Neural progenitor cell (in vitro differentiated cells): ENCODE results near the gene AMBRA1. TPM values are rescaled to one million over a fixed set of nuclear protein-coding genes. Genes with fewer than 3 reads are reported as not detected.

Experiments used
- DNase-seq: peaks from one replicate; pipeline ENCODE4 v3.0.0-alpha.2; 2016; ENCODE audit warnings: low spot score
- H2AFZ ChIP-seq: fragments of 200-600 bp; sonication (generic); replicated peaks from 2 replicates; pipeline ENCODE4 v1.6.1; 2016; ENCODE audit warnings: antibody characterized with exemption
- H3F3A ChIP-seq: fragments of 200-600 bp; sonication (generic); 2 replicates; pipeline ENCODE4 v1.6.1; 2016; ENCODE audit warnings: antibody characterized with exemption, low read depth
- H3K27ac ChIP-seq: fragments of 200-600 bp; sonication (generic); 2 replicates; pipeline ENCODE4 v1.5.1; 2016; ENCODE audit warnings: mild to moderate bottlenecking
- H3K27me3 ChIP-seq: fragments of 200-600 bp; sonication (generic); 2 replicates; pipeline ENCODE4 v1.6.1; 2016; ENCODE audit warnings: mild to moderate bottlenecking, moderate library complexity
- H3K36me3 ChIP-seq: fragments of 200-600 bp; sonication (generic); 2 replicates; pipeline ENCODE4 v1.5.1; 2016
- H3K4me1 ChIP-seq: fragments of 200-600 bp; sonication (generic); 2 replicates; pipeline ENCODE4 v1.6.1; 2016; ENCODE audit warnings: mixed run types
- H3K4me2 ChIP-seq: fragments of 200-600 bp; sonication (generic); 2 replicates; pipeline ENCODE4 v1.6.1; 2016
- H3K4me3 ChIP-seq: fragments of 200-600 bp; sonication (generic); 2 replicates; pipeline ENCODE4 v1.5.1; 2016
- H3K79me2 ChIP-seq: fragments of 200-600 bp; sonication (generic); 2 replicates; pipeline ENCODE4 v1.6.1; 2016; ENCODE audit warnings: low read depth
- H3K9ac ChIP-seq: fragments of 200-600 bp; sonication (generic); 2 replicates; pipeline ENCODE4 v1.6.1; 2016
- H3K9me3 ChIP-seq: fragments of 200-600 bp; sonication (generic); 2 replicates; pipeline ENCODE4 v1.5.1; 2016; ENCODE audit warnings: low read depth
- H4K20me1 ChIP-seq: fragments of 200-600 bp; sonication (generic); 2 replicates; pipeline ENCODE4 v1.6.1; 2016; ENCODE audit warnings: low read depth
- H3K27ac Mint-ChIP-seq: 3 replicates; pipeline ENCODE4 v1.8.0; 2021; ENCODE audit warnings: mixed read lengths
- H3K27me3 Mint-ChIP-seq: 2 replicates; pipeline ENCODE4 v1.8.0; 2022; ENCODE audit warnings: low read depth, mild to moderate bottlenecking, inconsistent platforms, moderate library complexity, mixed read lengths; ENCODE audit not compliant: insufficient read depth
- H3K36me3 Mint-ChIP-seq: 3 replicates; pipeline ENCODE4 v1.8.0; 2021; ENCODE audit warnings: mixed read lengths
- H3K4me1 Mint-ChIP-seq: 3 replicates; pipeline ENCODE4 v1.8.0; 2021; ENCODE audit warnings: mixed read lengths
- H3K4me3 Mint-ChIP-seq: 3 replicates; pipeline ENCODE4 v1.8.0; 2021; ENCODE audit warnings: mild to moderate bottlenecking, moderate library complexity, mixed read lengths
- H3K9me3 Mint-ChIP-seq: 3 replicates; pipeline ENCODE4 v1.8.0; 2020; ENCODE audit warnings: mixed read lengths
- CTCF ChIP-seq: fragments of 200-600 bp; sonication (generic); IDR thresholded peaks from 2 replicates; pipeline ENCODE4 v1.5.1; 2017; ENCODE audit warnings: antibody characterized with exemption, mild to moderate bottlenecking
- EZH2 ChIP-seq: fragments of 200-600 bp; sonication (generic); IDR thresholded peaks from 2 replicates; pipeline ENCODE4 v1.6.1; 2017; ENCODE audit warnings: antibody characterized with exemption, mild to moderate bottlenecking, moderate library complexity
- EZH2phosphoT487 ChIP-seq: fragments of 200-600 bp; sonication (generic); IDR thresholded peaks from 2 replicates; pipeline ENCODE4 v1.6.1; 2017; ENCODE audit warnings: antibody characterized with exemption
- total RNA-seq: library from RNA; depleted of rRNA; stranded (reverse); fragments of >200 nt; gene quantifications from 2 replicates; pipeline ENCODE4 v1.2.3, GENCODE V29; 2015; ENCODE audit warnings: low replicate concordance

AMBRA1 gene
- total RNA-seq, 1 donor from 2014 or later: 20.7 TPM

- H3K36me3 Mint-ChIP-seq: peaks cover 21% of the 10 kb centered on the region
- Histone ChIP-seq H3K4me3 (no peak overlapping the region), H3K4me1 (peaks cover 5% of the 10 kb centered on the region), H3K36me3 (no peaks in the 10 kb centered on the region), H3K9me3 (no peaks in the 10 kb centered on the region), H2AFZ (no peak overlapping the region), H3K27ac (no peak overlapping the region), H3F3A (peaks cover 5% of the 10 kb centered on the region), H4K20me1 (peaks cover 3% of the 10 kb centered on the region), H3K27me3 (no peaks in the 10 kb centered on the region), H3K9ac (no peak overlapping the region), H3K4me2 (no peak overlapping the region), H3K79me2 (no peaks in the 10 kb centered on the region)
- no peak overlapping the region for H3K4me3 Mint-ChIP-seq
- no peak overlapping the region for H3K27ac Mint-ChIP-seq
- DNase-seq: no peak
- H3K4me1 Mint-ChIP-seq: no peaks in the 10 kb centered on the region
- TF ChIP-seq EZH2 (no peak), CTCF (no peak), EZH2phosphoT487 (no peak)
- no peaks in the 10 kb centered on the region for H3K9me3 Mint-ChIP-seq
- H3K27me3 Mint-ChIP-seq: no peaks in the 10 kb centered on the region
Measured at GRCh38 chr11:46435679-46436078, 158.1 kb downstream of the AMBRA1 start.

- no peak overlapping the region for H3K9ac ChIP-seq
- H3K27me3 ChIP-seq: no peaks in the 10 kb centered on the region
- no peaks in the 10 kb centered on the region for H3K9me3 ChIP-seq
- Mint-ChIP-seq H3K9me3 (no peaks in the 10 kb centered on the region), H3K27ac (no peak overlapping the region), H3K4me3 (no peak overlapping the region), H3K27me3 (no peaks in the 10 kb centered on the region), H3K4me1 (no peaks in the 10 kb centered on the region), H3K36me3 (peaks cover 27% of the 10 kb centered on the region)
- no peak for DNase-seq
- H3K4me1 ChIP-seq: no peaks in the 10 kb centered on the region
- H3K4me2 ChIP-seq: no peak overlapping the region
- H2AFZ ChIP-seq: no peak overlapping the region
- H4K20me1 ChIP-seq: no peaks in the 10 kb centered on the region
- no peaks in the 10 kb centered on the region for H3K79me2 ChIP-seq
- no peaks in the 10 kb centered on the region for H3F3A ChIP-seq
- no peak overlapping the region for H3K27ac ChIP-seq
- no peaks in the 10 kb centered on the region for H3K36me3 ChIP-seq
- no peak overlapping the region for H3K4me3 ChIP-seq
- no peak for TF ChIP-seq EZH2phosphoT487
- TF ChIP-seq CTCF: no peak
- no peak for TF ChIP-seq EZH2
Measured at GRCh38 chr11:46431211-46431610, 162.6 kb downstream of the AMBRA1 start.

- Mint-ChIP-seq H3K4me1 (no peaks in the 10 kb centered on the region), H3K4me3 (no peak overlapping the region)
- no peaks in the 10 kb centered on the region for H3K27me3 ChIP-seq
Measured at GRCh38 chr11:46429717-46430116, 164.1 kb downstream of the AMBRA1 start.

More at GRCh38 chr11:46429717-46430116, 164.1 kb downstream of the AMBRA1 start:
- TF ChIP-seq EZH2 (no peak), EZH2phosphoT487 (no peak), CTCF (no peak)
- no peak overlapping the region for H3K27ac ChIP-seq
- Mint-ChIP-seq H3K27me3 (no peaks in the 10 kb centered on the region), H3K36me3 (peaks cover 29% of the 10 kb centered on the region), H3K9me3 (no peaks in the 10 kb centered on the region), H3K27ac (no peak overlapping the region)
- no peak overlapping the region for H3K9ac ChIP-seq
- H3K4me2 ChIP-seq: no peak overlapping the region
- no peak for DNase-seq
- H3F3A ChIP-seq: no peaks in the 10 kb centered on the region
- no peaks in the 10 kb centered on the region for H3K4me1 ChIP-seq
- H3K79me2 ChIP-seq: no peaks in the 10 kb centered on the region
- H3K9me3 ChIP-seq: no peaks in the 10 kb centered on the region
- no peaks in the 10 kb centered on the region for H3K36me3 ChIP-seq
- H3K4me3 ChIP-seq: no peak overlapping the region
- no peaks in the 10 kb centered on the region for H4K20me1 ChIP-seq
- no peak overlapping the region for H2AFZ ChIP-seq
